ENCODE measurements around the gene ZNF425.

ZNF425 gene

GRCh38 chr7:149125863-149126661, at the start of gene ZNF425:
ZNF425 (minus strand) TSS chr7:149126324; CDS start chr7:149126213, 111 bp downstream.
- H3K9me2 ChIP-seq (replicated peaks; ENCODE audit: low read depth, low read length), result no peaks in the 10 kb centered on the region
- no peaks in the 10 kb centered on the region for H3K27me3 ChIP-seq (ENCODE audit: insufficient read depth, low read length, poor library complexity, severe bottlenecking)
- H3K9me3 ChIP-seq (ENCODE audit: insufficient read depth, low read depth, low read length), result peaks cover 10% of the 10 kb centered on the region
- no peaks in the 10 kb centered on the region for H4K20me1 ChIP-seq (ENCODE audit: insufficient read depth, low read length, poor library complexity, severe bottlenecking)
- TF ChIP-seq EZH2phosphoT487 (IDR thresholded peaks at IDR 0.05; ENCODE audit: borderline replicate concordance) (no peak), CTCF (conservative IDR thresholded peaks at IDR 0.05; ENCODE audit: low read length) (peak; percentile 69)
- peak within 1 kb of the TSS; percentile 94 for H2AFZ ChIP-seq (ENCODE audit: low read length)
- peak within 1 kb of the TSS; percentile 100 for H3K9ac ChIP-seq (ENCODE audit: low read depth, low read length, poor library complexity, severe bottlenecking)
- peaks cover 18% of the 10 kb centered on the region for H3K4me1 ChIP-seq (ENCODE audit: insufficient read depth, low read length, poor library complexity, severe bottlenecking)
- peak within 1 kb of the TSS; percentile 99 for H3K4me2 ChIP-seq (ENCODE audit: low read depth, low read length, poor library complexity, severe bottlenecking)
- H3K4me3 ChIP-seq (ENCODE audit: low read length, poor library complexity, severe bottlenecking), result peak within 1 kb of the TSS; percentile 99
- peaks cover 36% of the 10 kb centered on the region for H3K79me2 ChIP-seq (ENCODE audit: insufficient read depth, low read length)
- peaks cover 11% of the 10 kb centered on the region for H3K36me3 ChIP-seq (ENCODE audit: insufficient read depth, low read length)
- H3F3A ChIP-seq (ENCODE audit: low read depth), result no peaks in the 10 kb centered on the region

DNA sequence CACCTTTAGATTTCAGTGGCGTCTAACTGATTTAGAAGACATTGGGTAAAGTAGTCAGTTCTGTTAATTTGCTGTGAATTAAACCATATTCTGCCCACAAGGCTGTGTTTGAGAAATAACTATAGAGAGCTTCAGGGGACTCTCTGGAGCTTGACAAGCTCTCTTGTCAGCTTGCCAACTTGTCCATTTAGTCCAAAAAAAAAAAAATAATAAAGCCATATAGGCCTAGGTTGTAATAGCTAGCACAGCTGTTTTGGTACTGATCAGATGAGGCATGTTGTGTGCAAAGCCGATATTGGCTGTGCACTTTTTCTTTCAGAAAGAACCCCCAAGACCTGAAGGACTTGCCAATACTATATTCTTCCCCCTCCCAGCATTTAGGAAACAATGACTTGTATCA, 49.0 kb upstream of the ZNF425 start:
- Histone ChIP-seq H3K4me1 (ENCODE audit: insufficient read depth, low read length, poor library complexity, severe bottlenecking) (no peaks in the 10 kb centered on the region), H2AFZ (ENCODE audit: low read length) (no peak overlapping the region), H3K9me2 (replicated peaks; ENCODE audit: low read depth, low read length) (no peaks in the 10 kb centered on the region), H3K36me3 (ENCODE audit: insufficient read depth, low read length) (peaks cover 55% of the 10 kb centered on the region; the same call in 1 of the 2 replicates), H3K79me2 (ENCODE audit: insufficient read depth, low read length) (no peaks in the 10 kb centered on the region), H3K4me2 (ENCODE audit: low read depth, low read length, poor library complexity, severe bottlenecking) (no peak overlapping the region), H3K27me3 (ENCODE audit: insufficient read depth, low read length, poor library complexity, severe bottlenecking) (no peaks in the 10 kb centered on the region), H4K20me1 (ENCODE audit: insufficient read depth, low read length, poor library complexity, severe bottlenecking) (no peaks in the 10 kb centered on the region), H3K9ac (ENCODE audit: low read depth, low read length, poor library complexity, severe bottlenecking) (no peak overlapping the region), H3K9me3 (ENCODE audit: insufficient read depth, low read depth, low read length) (no peaks in the 10 kb centered on the region), H3K4me3 (ENCODE audit: low read length, poor library complexity, severe bottlenecking) (no peak overlapping the region), H3F3A (ENCODE audit: low read depth) (no peaks in the 10 kb centered on the region)
- no peak for TF ChIP-seq CTCF (conservative IDR thresholded peaks at IDR 0.05; ENCODE audit: low read length)
- TF ChIP-seq EZH2phosphoT487 (IDR thresholded peaks at IDR 0.05; ENCODE audit: borderline replicate concordance), result no peak

DNA sequence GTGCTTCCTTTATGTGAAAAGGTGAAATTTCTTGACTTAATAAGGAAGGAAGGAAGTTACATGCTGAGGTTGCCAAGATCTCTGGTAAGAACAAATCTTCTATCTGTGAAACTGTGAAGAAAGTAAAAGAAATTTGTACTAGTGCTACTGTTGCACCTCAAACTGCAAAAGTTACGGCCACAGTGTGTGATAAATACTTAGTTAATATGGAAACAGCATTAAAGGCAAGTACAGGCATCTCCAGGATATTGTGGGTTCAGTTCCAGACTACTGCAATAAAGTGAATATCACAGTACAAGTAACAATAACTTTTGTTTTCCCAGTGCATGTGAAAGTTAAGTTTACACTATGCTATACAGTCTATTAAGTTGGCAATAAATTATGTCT, 46.4 kb upstream of the ZNF425 start:
- H3K4me1 ChIP-seq (ENCODE audit: insufficient read depth, low read length, poor library complexity, severe bottlenecking), result no peaks in the 10 kb centered on the region
- no peaks in the 10 kb centered on the region for H4K20me1 ChIP-seq (ENCODE audit: insufficient read depth, low read length, poor library complexity, severe bottlenecking)
- H3K27me3 ChIP-seq (ENCODE audit: insufficient read depth, low read length, poor library complexity, severe bottlenecking), result no peaks in the 10 kb centered on the region
- H3K36me3 ChIP-seq (ENCODE audit: insufficient read depth, low read length), result peaks cover 50% of the 10 kb centered on the region; the same call in 1 of the 2 replicates
- no peak overlapping the region for H3K4me2 ChIP-seq (ENCODE audit: low read depth, low read length, poor library complexity, severe bottlenecking)
- no peak overlapping the region for H2AFZ ChIP-seq (ENCODE audit: low read length)
- H3K9me2 ChIP-seq (replicated peaks; ENCODE audit: low read depth, low read length), result no peaks in the 10 kb centered on the region
- TF ChIP-seq EZH2phosphoT487 (IDR thresholded peaks at IDR 0.05; ENCODE audit: borderline replicate concordance), result no peak
- no peak for TF ChIP-seq CTCF (conservative IDR thresholded peaks at IDR 0.05; ENCODE audit: low read length)
- H3K9me3 ChIP-seq (ENCODE audit: insufficient read depth, low read depth, low read length), result no peaks in the 10 kb centered on the region
- H3K79me2 ChIP-seq (ENCODE audit: insufficient read depth, low read length), result no peaks in the 10 kb centered on the region
- H3K9ac ChIP-seq (ENCODE audit: low read depth, low read length, poor library complexity, severe bottlenecking), result no peak overlapping the region
- no peaks in the 10 kb centered on the region for H3F3A ChIP-seq (ENCODE audit: low read depth)
- H3K4me3 ChIP-seq (ENCODE audit: low read length, poor library complexity, severe bottlenecking), result no peak overlapping the region
